ENCODE data around the gene PIK3AP1. TPM values are rescaled to one million over a fixed set of nuclear protein-coding genes. Genes with fewer than 3 reads are reported as not detected.

Gene PIK3AP1
- total RNA-seq, 8 experiments from 2014 or later, result 0.23 to 11.8 (median 3.3) TPM

GRCh38 chr10:96641396-96642295, 78.7 kb downstream of the PIK3AP1 start:
- in situ Hi-C loops (cut with MboI; ENCODE audit: low pct_unique_long_range_greater_than_20kb in 2 of 9, low sequenced_read_pairs in 9 of 9, unreplicated experiment in 9 of 9), result loop anchor here in 3 of 9 experiments (10.0 to 25.0 kb wide), 3 partner anchors 96 to 173 kb away; no protein-coding TSS in a partner anchor
- Histone ChIP-seq H3K27ac (no peak overlapping the region), H3K4me1 (replicated peaks in 1 of 2) (peaks cover 18 to 27% of the 10 kb centered on the region in 2 donors), H3K4me3 (no peak overlapping the region)
- peak in 3 of 8 experiments; percentile 43 to 85 (median 63) for ATAC-seq (replicated peaks in 6 of 8)
- WGBS, 10 experiments, result 29 to 100% (median 73%) methylated on average over 1 to 11 of the region's 12 CpGs; no CpG with 5 or more reads in 1 of the 10 experiments

GRCh38 chr10:96639899-96640298, 80.4 kb downstream of the PIK3AP1 start:
- peak overlapping the region in 1 of 2 donors; percentile 18 for H3K27ac ChIP-seq

GRCh38 chr10:96638696-96639095, 81.6 kb downstream of the PIK3AP1 start:
- in situ Hi-C loops (cut with MboI; ENCODE audit: low pct_unique_long_range_greater_than_20kb in 2 of 9, low sequenced_read_pairs in 9 of 9, unreplicated experiment in 9 of 9), result loop anchor here in 2 of 9 experiments (25.0 kb wide), 2 partner anchors 99 to 174 kb away; no protein-coding TSS in a partner anchor
- peaks cover 19 to 27% of the 10 kb centered on the region in 2 donors for H3K4me1 ChIP-seq (replicated peaks in 1 of 2)
- H3K27ac ChIP-seq, result no peak overlapping the region
- no peak for ATAC-seq (replicated peaks in 6 of 8)
- WGBS, 10 experiments, result 49 to 100% (median 71%) methylated on average over 1 to 6 of the region's 6 CpGs; no CpG with 5 or more reads in 1 of the 10 experiments
- H3K4me3 ChIP-seq, result no peak overlapping the region

More at GRCh38 chr10:96639899-96640298, 80.4 kb downstream of the PIK3AP1 start:
- peaks cover 18 to 27% of the 10 kb centered on the region in 2 donors for H3K4me1 ChIP-seq (replicated peaks in 1 of 2)
- in situ Hi-C loops (cut with MboI; ENCODE audit: low pct_unique_long_range_greater_than_20kb in 2 of 9, low sequenced_read_pairs in 9 of 9, unreplicated experiment in 9 of 9), result loop anchor here in 3 of 9 experiments (10.0 to 25.0 kb wide), 3 partner anchors 97 to 175 kb away; no protein-coding TSS in a partner anchor
- WGBS, 10 experiments, result 7 to 80% (median 32%) methylated on average over 3 to 4 of the region's 4 CpGs; no CpG with 5 or more reads in 4 of the 10 experiments
- peak in 5 of 8 experiments; percentile 57 to 81 (median 63) for ATAC-seq (replicated peaks in 6 of 8)
- H3K4me3 ChIP-seq, result no peak overlapping the region

- in situ Hi-C loops (cut with MboI; ENCODE audit: low pct_unique_long_range_greater_than_20kb in 2 of 9, low sequenced_read_pairs in 9 of 9, unreplicated experiment in 9 of 9), result loop anchor here in 2 of 9 experiments (25.0 kb wide), 2 partner anchors 99 to 174 kb away; no protein-coding TSS in a partner anchor
- no peak overlapping the region for H3K27ac ChIP-seq
- no peak overlapping the region for H3K4me3 ChIP-seq
- peaks cover 25 to 32% of the 10 kb centered on the region in 2 donors for H3K4me1 ChIP-seq (replicated peaks in 1 of 2)
- ATAC-seq (replicated peaks in 6 of 8), result no peak
- 14 to 90% (median 73%) methylated on average over 1 to 3 of the region's 3 CpGs; no CpG with 5 or more reads in 2 of the 10 experiments for WGBS, 10 experiments
Measured at GRCh38 chr10:96638120-96638519, 82.2 kb downstream of the PIK3AP1 start.

GRCh38 chr10:96637709-96638108, 82.6 kb downstream of the PIK3AP1 start:
- ATAC-seq (replicated peaks in 6 of 8), result no peak
- 47 to 100% (median 75%) methylated on average over 1 to 3 of the region's 4 CpGs for WGBS, 10 experiments
- peaks cover 29 to 36% of the 10 kb centered on the region in 2 donors for H3K4me1 ChIP-seq (replicated peaks in 1 of 2)
- no peak overlapping the region for H3K4me3 ChIP-seq
- in situ Hi-C loops (cut with MboI; ENCODE audit: low pct_unique_long_range_greater_than_20kb in 2 of 9, low sequenced_read_pairs in 9 of 9, unreplicated experiment in 9 of 9), result loop anchor here in 2 of 9 experiments (25.0 kb wide), 2 partner anchors 100 to 175 kb away; no protein-coding TSS in a partner anchor
- H3K27ac ChIP-seq, result no peak overlapping the region

- H3K4me3 ChIP-seq, result no peak overlapping the region
- H3K27ac ChIP-seq, result no peak overlapping the region
- in situ Hi-C loops (cut with MboI; ENCODE audit: low pct_unique_long_range_greater_than_20kb in 2 of 9, low sequenced_read_pairs in 9 of 9, unreplicated experiment in 9 of 9), result loop anchor here in 2 of 9 experiments (25.0 kb wide), 2 partner anchors 101 to 176 kb away; no protein-coding TSS in a partner anchor
- 33 to 88% (median 50%) methylated on average over 1 of the region's 1 CpG; no CpG with 5 or more reads in 3 of the 10 experiments for WGBS, 10 experiments
- ATAC-seq (replicated peaks in 6 of 8), result no peak
- H3K4me1 ChIP-seq (replicated peaks in 1 of 2), result peaks cover 36 to 41% of the 10 kb centered on the region in 2 donors
Measured at GRCh38 chr10:96636551-96636950, 83.8 kb downstream of the PIK3AP1 start.

- Histone ChIP-seq H3K27ac (peak overlapping the region; percentile 14 to 58), H3K4me3 (no peak overlapping the region), H3K4me1 (replicated peaks in 1 of 2) (peaks cover 16 to 18% of the 10 kb centered on the region in 2 donors)
- in situ Hi-C loops (cut with MboI; ENCODE audit: low pct_unique_long_range_greater_than_20kb in 2 of 9, low sequenced_read_pairs in 9 of 9, unreplicated experiment in 9 of 9), result loop anchor here in 2 of 9 experiments (25.0 kb wide), 2 partner anchors 104 to 179 kb away; no protein-coding TSS in a partner anchor
- 31 to 100% (median 57%) methylated on average over 1 to 4 of the region's 4 CpGs; no CpG with 5 or more reads in 1 of the 10 experiments for WGBS, 10 experiments
- ATAC-seq (replicated peaks in 6 of 8), result peak; percentile 54 to 99 (median 86)
Measured at GRCh38 chr10:96632974-96633710, 87.2 kb downstream of the PIK3AP1 start.

- no peak overlapping the region for H3K27ac ChIP-seq
- H3K4me3 ChIP-seq, result no peak overlapping the region
- no peak for ATAC-seq (replicated peaks in 6 of 8)
- peaks cover 2 to 8% of the 10 kb centered on the region in 2 donors for H3K4me1 ChIP-seq (replicated peaks in 1 of 2)
- 11 to 100% (median 76%) methylated on average over 1 of the region's 1 CpG; no CpG with 5 or more reads in 2 of the 10 experiments for WGBS, 10 experiments
- in situ Hi-C loops (cut with MboI; ENCODE audit: low pct_unique_long_range_greater_than_20kb in 2 of 9, low sequenced_read_pairs in 9 of 9, unreplicated experiment in 9 of 9), result loop anchor here in 2 of 9 experiments (25.0 kb wide), 2 partner anchors 110 to 185 kb away; no protein-coding TSS in a partner anchor
Measured at GRCh38 chr10:96627292-96627691, 93.0 kb downstream of the PIK3AP1 start.

GRCh38 chr10:96626795-96627194, 93.5 kb downstream of the PIK3AP1 start:
- in situ Hi-C loops (cut with MboI; ENCODE audit: low pct_unique_long_range_greater_than_20kb in 2 of 9, low sequenced_read_pairs in 9 of 9, unreplicated experiment in 9 of 9), result loop anchor here in 2 of 9 experiments (25.0 kb wide), 2 partner anchors 111 to 186 kb away; no protein-coding TSS in a partner anchor
- H3K4me3 ChIP-seq, result no peak overlapping the region
- WGBS, 10 experiments, result 59 to 100% (median 82%) methylated on average over 1 to 4 of the region's 5 CpGs; no CpG with 5 or more reads in 2 of the 10 experiments
- peaks cover 0 to 8% of the 10 kb centered on the region in 2 donors for H3K4me1 ChIP-seq (replicated peaks in 1 of 2)
- ATAC-seq (replicated peaks in 6 of 8), result peak in 2 of 8 experiments; percentile 8 to 16
- H3K27ac ChIP-seq, result no peak overlapping the region

- H3K4me1 ChIP-seq (replicated peaks in 1 of 2), result peaks cover 0 to 8% of the 10 kb centered on the region in 2 donors
- no peak overlapping the region for H3K27ac ChIP-seq
- H3K4me3 ChIP-seq, result no peak overlapping the region
- no peak for ATAC-seq (replicated peaks in 6 of 8)
- WGBS, 10 experiments, result 60% methylated on average over 1 of the region's 1 CpG; no CpG with 5 or more reads in 9 of the 10 experiments
- in situ Hi-C loops (cut with MboI; ENCODE audit: low pct_unique_long_range_greater_than_20kb in 2 of 9, low sequenced_read_pairs in 9 of 9, unreplicated experiment in 9 of 9), result loop anchor here in 2 of 9 experiments (25.0 kb wide), 2 partner anchors 112 to 187 kb away; no protein-coding TSS in a partner anchor
Measured at GRCh38 chr10:96625173-96625572, 95.1 kb downstream of the PIK3AP1 start.

- Histone ChIP-seq H3K27ac (no peak overlapping the region), H3K4me3 (no peak overlapping the region), H3K4me1 (replicated peaks in 1 of 2) (peaks cover 11 to 15% of the 10 kb centered on the region in 2 donors)
- peak in 3 of 8 experiments; percentile 26 to 64 (median 27) for ATAC-seq (replicated peaks in 6 of 8)
- WGBS, 10 experiments, result 33 to 100% (median 77%) methylated on average over 1 to 6 of the region's 6 CpGs; no CpG with 5 or more reads in 3 of the 10 experiments
- in situ Hi-C loops (cut with MboI; ENCODE audit: low pct_unique_long_range_greater_than_20kb in 2 of 9, low sequenced_read_pairs in 9 of 9, unreplicated experiment in 9 of 9), result no loop called here
Measured at GRCh38 chr10:96622013-96622787, 98.1 kb downstream of the PIK3AP1 start.
